SK-N-SH (cell line): ENCODE data around the gene RWDD4. TPM values are rescaled to one million over a fixed set of nuclear protein-coding genes. Genes with fewer than 3 reads are reported as not detected.

ENCODE experiments used
- CTCF ChIA-PET: fragments of 300-600, 350-600 bp; formaldehyde crosslinking; extraction: SDS; loops from one replicate; lab custom pipeline; 2021; lab: Yijun Ruan, JAX
- POLR2A ChIA-PET: fragments of 350-600 bp; sonication (Branson Sonifier 250); formaldehyde crosslinking; extraction: SDS; loops from one replicate; lab custom pipeline; 2020; ENCODE audit warnings: antibody characterized with exemption, inconsistent platforms; lab: Yijun Ruan, JAX
- DNase-seq: peaks from one replicate; pipeline ENCODE4 v3.0.0; 2012
- H2AFZ ChIP-seq: fragments of 200-600 bp; sonication (generic); 2 replicates; pipeline ENCODE4 v1.8.1; 2016; ENCODE audit warnings: antibody characterized with exemption, mild to moderate bottlenecking, low read depth
- H3F3A ChIP-seq: fragments of 200-600 bp; sonication (generic); replicated peaks from 2 replicates; pipeline ENCODE3; 2016; ENCODE audit warnings: antibody characterized with exemption, mild to moderate bottlenecking; ENCODE audit not compliant: insufficient read depth
- H3K27ac ChIP-seq, 2 experiments: fragments of 200-500 bp in 1 of 2; fragments of 200-600 bp in 1 of 2; sonication (Bioruptor generic) in 1 of 2; sonication (generic), shearing (Covaris generic) in 1 of 2; 2 replicates each; pipeline versions ENCODE4 v1.5.1 to v1.6.1; 2014 to 2016; ENCODE audit warnings: low read depth in 2 of 2, inconsistent platforms in 1 of 2, low read length in 1 of 2, mild to moderate bottlenecking in 1 of 2, mixed read lengths in 1 of 2
- H3K27me3 ChIP-seq: fragments of 200-600 bp; sonication (generic), shearing (Covaris generic); 2 replicates; pipeline ENCODE4 v1.6.1; 2016; ENCODE audit warnings: mixed run types; ENCODE audit not compliant: insufficient read depth
- H3K36me3 ChIP-seq, 2 experiments: fragments of 200-500 bp in 1 of 2; fragments of 200-600 bp in 1 of 2; sonication (Bioruptor generic) in 1 of 2; sonication (generic) in 1 of 2; replicated peaks in 1 of 2; 2 replicates each; pipeline versions ENCODE3 to v1.5.1; 2014 to 2016; ENCODE audit warnings: low read length in 1 of 2, mild to moderate bottlenecking in 1 of 2; ENCODE audit not compliant: insufficient read depth in 2 of 2, control insufficient read depth in 1 of 2
- H3K4me1 ChIP-seq, 2 experiments: fragments of 200-500 bp in 1 of 2; fragments of 200-600 bp in 1 of 2; sonication (Bioruptor generic) in 1 of 2; sonication (generic), shearing (Covaris generic) in 1 of 2; 2 replicates each; pipeline versions ENCODE4 v1.5.1 to v1.6.1; 2014 to 2016; ENCODE audit warnings: low read depth in 1 of 2, low read length in 1 of 2, mixed run types in 1 of 2; ENCODE audit not compliant: insufficient read depth in 2 of 2, control insufficient read depth in 1 of 2
- H3K4me2 ChIP-seq: fragments of 200-600 bp; sonication (generic), shearing (Covaris generic); 2 replicates; pipeline ENCODE4 v1.6.1; 2017; ENCODE audit warnings: mixed run types
- H3K4me3 ChIP-seq, 2 experiments: fragments of 200-500 bp in 1 of 2; fragments of 200-600 bp in 1 of 2; sonication (Bioruptor generic) in 1 of 2; sonication (generic), shearing (Covaris generic) in 1 of 2; 2 replicates each; pipeline versions ENCODE4 v1.5.1 to v1.8.1; 2014 to 2016; ENCODE audit warnings: low read depth in 2 of 2, inconsistent platforms in 1 of 2, low read length in 1 of 2, mild to moderate bottlenecking in 1 of 2, mixed read lengths in 1 of 2, moderate library complexity in 1 of 2
- H3K79me2 ChIP-seq: fragments of 200-600 bp; sonication (generic); 2 replicates; pipeline ENCODE4 v1.8.1; 2017; ENCODE audit warnings: mild to moderate bottlenecking; ENCODE audit not compliant: insufficient read depth
- H3K9ac ChIP-seq: fragments of 200-600 bp; sonication (generic); 2 replicates; pipeline ENCODE4 v1.6.1; 2017; ENCODE audit warnings: mixed run types
- H3K9me2 ChIP-seq: fragments of 200-600 bp; sonication (generic); 2 replicates; pipeline ENCODE4 v1.6.1; 2017; ENCODE audit warnings: mixed run types
- H3K9me3 ChIP-seq: fragments of 200-600 bp; sonication (generic); 2 replicates; pipeline ENCODE4 v1.6.1; 2017; ENCODE audit warnings: mixed run types, mild to moderate bottlenecking, moderate library complexity
- H4K20me1 ChIP-seq: fragments of 200-600 bp; sonication (generic); 2 replicates; pipeline ENCODE4 v1.6.1; 2017; ENCODE audit warnings: mild to moderate bottlenecking, mixed run types; ENCODE audit not compliant: insufficient read depth
- CHD2 ChIP-seq: fragments of 150-350 bp; IDR thresholded peaks from 2 replicates; pipeline ENCODE4 v1.6.1; 2018; ENCODE audit warnings: low read length; ENCODE audit not compliant: partially characterized antibody
- ELF1 ChIP-seq: IDR thresholded peaks from 2 replicates; pipeline ENCODE4 v1.4.0; 2012
- GABPA ChIP-seq: IDR thresholded peaks from 2 replicates; pipeline ENCODE4 v1.4.0; 2012; ENCODE audit warnings: low read depth, mild to moderate bottlenecking
- GATA2 ChIP-seq: sonication (generic); formaldehyde crosslinking; IDR thresholded peaks from 2 replicates; pipeline ENCODE4 v1.5.0; 2020; ENCODE audit warnings: mild to moderate bottlenecking, missing genetic modification reagents
- JUND ChIP-seq: IDR thresholded peaks from 2 replicates; pipeline ENCODE4 v1.4.0; 2012
- MEF2A ChIP-seq: IDR thresholded peaks from 2 replicates; pipeline ENCODE4 v1.4.0; 2012; ENCODE audit warnings: low read depth, borderline replicate concordance
- MXI1 ChIP-seq: IDR thresholded peaks from 2 replicates; pipeline ENCODE4 v1.6.1; 2012; ENCODE audit warnings: mild to moderate bottlenecking, low read depth, low read length, improper control_type of control experiment
- NFIC ChIP-seq: IDR thresholded peaks from 2 replicates; pipeline ENCODE4 v1.4.0; 2012; ENCODE audit warnings: borderline replicate concordance
- NRF1 ChIP-seq: IDR thresholded peaks from 2 replicates; pipeline ENCODE4 v1.6.1; 2012; ENCODE audit warnings: low read depth, mild to moderate bottlenecking, low read length
- RAD21 ChIP-seq: IDR thresholded peaks from 2 replicates; pipeline ENCODE4 v1.6.1; 2012; ENCODE audit warnings: mild to moderate bottlenecking, low read length
- REST ChIP-seq: IDR thresholded peaks from 2 replicates; pipeline ENCODE4 v1.6.1; 2012; ENCODE audit warnings: mild to moderate bottlenecking, low read depth, low read length, moderate library complexity
- SMC3 ChIP-seq: IDR thresholded peaks from 2 replicates; pipeline ENCODE4 v1.6.1; 2012; ENCODE audit warnings: low read depth, low read length, improper control_type of control experiment
- TAF1 ChIP-seq: IDR thresholded peaks from 2 replicates; pipeline ENCODE4 v1.6.1; 2012; ENCODE audit warnings: low read depth, mild to moderate bottlenecking, low read length, moderate library complexity, borderline replicate concordance
- TEAD4 ChIP-seq: IDR thresholded peaks from 2 replicates; pipeline ENCODE4 v1.4.0; 2012; ENCODE audit warnings: mild to moderate bottlenecking, borderline replicate concordance; ENCODE audit not compliant: insufficient read depth
- YY1 ChIP-seq: IDR thresholded peaks from 2 replicates; pipeline ENCODE4 v1.4.0; 2012; ENCODE audit warnings: low read depth, mild to moderate bottlenecking
- whole genome bisulfite sequencing: methylation state at CpG from one replicate; pipeline ENCODE4 v1.1.6; 2017; ENCODE audit warnings: low lambda C conversion rate; 5-methylcytosine and 5-hydroxymethylcytosine counted together
- polyA plus RNA-seq, 3 experiments: library from polyadenylated mRNA; depleted of rRNA; stranded (reverse); fragments of >200 nt; gene quantifications; 2 replicates each; pipeline ENCODE4 v1.2.3, GENCODE V29; 2012
- TF ChIP-seq, protein P1 (sequence below): fragments of 150-350 bp; IDR thresholded peaks from 2 replicates; pipeline ENCODE4 v1.6.1; 2016; ENCODE audit warnings: mild to moderate bottlenecking, low read depth, low read length
- TF ChIP-seq, protein P2 (sequence below): IDR thresholded peaks from 2 replicates; pipeline ENCODE4; 2012
- TF ChIP-seq, protein P3 (sequence below): IDR thresholded peaks from 2 replicates; pipeline ENCODE4 v1.4.0; 2012; ENCODE audit warnings: low read depth, borderline replicate concordance
- TF ChIP-seq, protein P4 (sequence below): IDR thresholded peaks from 2 replicates; pipeline ENCODE4 v1.4.0; 2012; ENCODE audit warnings: low read depth, borderline replicate concordance

Gene RWDD4
- polyA plus RNA-seq, 1 of the 3 experiments (the other 2 are of a cell fraction) = 7.7 TPM

DNA sequence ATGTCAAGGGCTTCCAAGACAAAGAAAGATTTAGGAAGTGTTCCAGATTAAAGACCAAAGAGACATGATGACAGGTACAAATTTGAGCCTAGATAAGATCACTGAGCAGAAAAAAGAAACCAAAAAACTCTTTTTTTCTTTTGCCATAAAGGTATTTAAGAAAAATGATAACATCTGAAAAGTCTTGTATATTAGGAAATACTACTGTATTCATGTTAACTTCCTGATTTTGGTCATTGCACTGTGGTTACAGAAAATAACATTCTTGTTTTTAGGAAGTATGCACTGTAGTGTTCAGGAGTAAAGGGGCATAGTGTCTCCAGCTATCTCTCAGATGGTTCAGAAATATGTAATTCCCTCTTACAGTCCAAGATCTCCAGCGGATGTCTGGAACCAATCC lies 37.1 kb downstream of the RWDD4 start:
- H3K27me3 ChIP-seq = no peaks in the 10 kb centered on the region
- H3K36me3 ChIP-seq = no peaks in the 10 kb centered on the region
- WGBS = 89% methylated on average over 1 of the region's 1 CpG
- no peaks in the 10 kb centered on the region for H3K9me2 ChIP-seq
- peaks cover 0 to 5% of the 10 kb centered on the region in 2 experiments; a peak in 1 of 4 replicates for H3K4me1 ChIP-seq
- H3K9me3 ChIP-seq = no peaks in the 10 kb centered on the region
- no peaks in the 10 kb centered on the region for H4K20me1 ChIP-seq
- H3K9ac ChIP-seq = no peak overlapping the region
- no peak overlapping the region for H2AFZ ChIP-seq
- H3K27ac ChIP-seq = no peak overlapping the region
- ChIA-PET CTCF (no interaction called here), POLR2A (no interaction called here)
- H3K4me3 ChIP-seq = no peak overlapping the region
- DNase-seq = no peak
- H3K79me2 ChIP-seq = no peaks in the 10 kb centered on the region
- no peak overlapping the region for H3K4me2 ChIP-seq
- no peaks in the 10 kb centered on the region for H3F3A ChIP-seq
- TF ChIP-seq JUND (no peak), TEAD4 (no peak), NFIC (no peak), CHD2 (no peak), REST (no peak), GABPA (no peak), MXI1 (no peak), MEF2A (no peak), SMC3 (no peak), RAD21 (no peak), YY1 (no peak), ELF1 (no peak), TAF1 (no peak), NRF1 (no peak), GATA2 (CRISPR knock-in tag) (no peak)
- TF ChIP-seq, protein P1, sequence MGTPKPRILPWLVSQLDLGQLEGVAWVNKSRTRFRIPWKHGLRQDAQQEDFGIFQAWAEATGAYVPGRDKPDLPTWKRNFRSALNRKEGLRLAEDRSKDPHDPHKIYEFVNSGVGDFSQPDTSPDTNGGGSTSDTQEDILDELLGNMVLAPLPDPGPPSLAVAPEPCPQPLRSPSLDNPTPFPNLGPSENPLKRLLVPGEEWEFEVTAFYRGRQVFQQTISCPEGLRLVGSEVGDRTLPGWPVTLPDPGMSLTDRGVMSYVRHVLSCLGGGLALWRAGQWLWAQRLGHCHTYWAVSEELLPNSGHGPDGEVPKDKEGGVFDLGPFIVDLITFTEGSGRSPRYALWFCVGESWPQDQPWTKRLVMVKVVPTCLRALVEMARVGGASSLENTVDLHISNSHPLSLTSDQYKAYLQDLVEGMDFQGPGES = no peak
- TF ChIP-seq, protein P2, sequence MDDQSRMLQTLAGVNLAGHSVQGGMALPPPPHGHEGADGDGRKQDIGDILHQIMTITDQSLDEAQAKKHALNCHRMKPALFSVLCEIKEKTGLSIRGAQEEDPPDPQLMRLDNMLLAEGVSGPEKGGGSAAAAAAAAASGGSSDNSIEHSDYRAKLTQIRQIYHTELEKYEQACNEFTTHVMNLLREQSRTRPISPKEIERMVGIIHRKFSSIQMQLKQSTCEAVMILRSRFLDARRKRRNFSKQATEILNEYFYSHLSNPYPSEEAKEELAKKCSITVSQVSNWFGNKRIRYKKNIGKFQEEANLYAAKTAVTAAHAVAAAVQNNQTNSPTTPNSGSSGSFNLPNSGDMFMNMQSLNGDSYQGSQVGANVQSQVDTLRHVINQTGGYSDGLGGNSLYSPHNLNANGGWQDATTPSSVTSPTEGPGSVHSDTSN = no peak
- TF ChIP-seq, protein P3, sequence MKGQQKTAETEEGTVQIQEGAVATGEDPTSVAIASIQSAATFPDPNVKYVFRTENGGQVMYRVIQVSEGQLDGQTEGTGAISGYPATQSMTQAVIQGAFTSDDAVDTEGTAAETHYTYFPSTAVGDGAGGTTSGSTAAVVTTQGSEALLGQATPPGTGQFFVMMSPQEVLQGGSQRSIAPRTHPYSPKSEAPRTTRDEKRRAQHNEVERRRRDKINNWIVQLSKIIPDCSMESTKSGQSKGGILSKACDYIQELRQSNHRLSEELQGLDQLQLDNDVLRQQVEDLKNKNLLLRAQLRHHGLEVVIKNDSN = no peak
- TF ChIP-seq, protein P4, sequence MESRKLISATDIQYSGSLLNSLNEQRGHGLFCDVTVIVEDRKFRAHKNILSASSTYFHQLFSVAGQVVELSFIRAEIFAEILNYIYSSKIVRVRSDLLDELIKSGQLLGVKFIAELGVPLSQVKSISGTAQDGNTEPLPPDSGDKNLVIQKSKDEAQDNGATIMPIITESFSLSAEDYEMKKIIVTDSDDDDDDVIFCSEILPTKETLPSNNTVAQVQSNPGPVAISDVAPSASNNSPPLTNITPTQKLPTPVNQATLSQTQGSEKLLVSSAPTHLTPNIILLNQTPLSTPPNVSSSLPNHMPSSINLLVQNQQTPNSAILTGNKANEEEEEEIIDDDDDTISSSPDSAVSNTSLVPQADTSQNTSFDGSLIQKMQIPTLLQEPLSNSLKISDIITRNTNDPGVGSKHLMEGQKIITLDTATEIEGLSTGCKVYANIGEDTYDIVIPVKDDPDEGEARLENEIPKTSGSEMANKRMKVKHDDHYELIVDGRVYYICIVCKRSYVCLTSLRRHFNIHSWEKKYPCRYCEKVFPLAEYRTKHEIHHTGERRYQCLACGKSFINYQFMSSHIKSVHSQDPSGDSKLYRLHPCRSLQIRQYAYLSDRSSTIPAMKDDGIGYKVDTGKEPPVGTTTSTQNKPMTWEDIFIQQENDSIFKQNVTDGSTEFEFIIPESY = no peak
